ENCODE results near the gene PAX2. TPM values are rescaled to one million over a fixed set of nuclear protein-coding genes. Genes with fewer than 3 reads are reported as not detected.

PAX2 gene
- total and polyA plus RNA-seq, 2 of the 13 experiments (the other 11 are each of a cell fraction or from before 2014, with no cell fraction given): not detected

GRCh38 chr10:100773646-100774045, 28.3 kb downstream of the PAX2 start:
- POLR2A ChIA-PET: no interaction called here
- CTCF ChIA-PET (ENCODE audit: low intra/inter-chr PET ratio, low total read pairs): no interaction called here
- Histone ChIP-seq H4K20me1 (ENCODE audit: insufficient read depth, low read length) (no peaks in the 10 kb centered on the region), H3K36me3 (replicated peaks in 1 of 2; ENCODE audit: control insufficient read depth in 1 of 2, insufficient read depth in 2 of 2, low read length in 2 of 2) (no peaks in the 10 kb centered on the region), H3K79me2 (ENCODE audit: insufficient read depth, low read length) (no peaks in the 10 kb centered on the region), H3K27me3 (ENCODE audit: control insufficient read depth in 1 of 2, insufficient read depth in 2 of 2, low read length in 2 of 2) (peaks cover 0 to 34% of the 10 kb centered on the region in 2 experiments; a peak in 3 of 5 replicates), H3K4me2 (ENCODE audit: low read depth, low read length) (no peak overlapping the region), H3K9me3 (ENCODE audit: low read length) (no peaks in the 10 kb centered on the region), H3K27ac (ENCODE audit: extremely low read length, insufficient read depth, low read length) (no peak overlapping the region), H2AFZ (ENCODE audit: low read length) (no peak overlapping the region), H3K4me3 (replicated peaks in 1 of 3; ENCODE audit: insufficient read depth in 1 of 3, low read depth in 2 of 3, low read length in 3 of 3) (no peak overlapping the region), H3K9ac (ENCODE audit: insufficient read depth, low read depth, low read length) (no peak overlapping the region), H3K4me1 (ENCODE audit: insufficient read depth, low read length) (no peaks in the 10 kb centered on the region)
- intact Hi-C loops (cut with micrococcal nuclease; ENCODE audit: unreplicated experiment): no loop called here
- 3% methylated on average over 4 of the region's 4 CpGs for WGBS (ENCODE audit: low lambda C conversion rate)
- TF ChIP-seq ZNF580 (CRISPR knock-in tag; IDR thresholded peaks at IDR 0.05; ENCODE audit: borderline replicate concordance, low read depth): no peak
- TF ChIP-seq SP140L (CRISPR knock-in tag; IDR thresholded peaks at IDR 0.05; ENCODE audit: borderline replicate concordance): no peak
- TF ChIP-seq PRDM10 (CRISPR knock-in tag; IDR thresholded peaks at IDR 0.05; ENCODE audit: low read depth): no peak
- TF ChIP-seq TFAP4 (IDR thresholded peaks at IDR 0.05; ENCODE audit: borderline replicate concordance, low read depth): no peak
- TF ChIP-seq ARID3A (IDR thresholded peaks at IDR 0.05; ENCODE audit: low read depth, low read length): no peak
- ATAC-seq (no peak), DNase-seq (ENCODE audit: low spot score) (no peak), FAIRE-seq (no peak)
- BruUV-seq (replicated peaks): no TSS peak
- in situ Hi-C loops (cut with HindIII; ENCODE audit: extremely low pct_ligation_motif_present, low pct_unique_long_range_greater_than_20kb): no loop called here

Measured in HepG2 (cell line).